Measurements from ENCODE around the gene NUFIP2.
"Not testable (repeated sequence)": the region's sequence is repeated elsewhere in the genome, so short reads cannot be mapped to it uniquely, and the experiment has no call there.

The NUFIP2 gene

GRCh38 chr17:29293890-29294579, at the start of gene NUFIP2:
TSS of gene NUFIP2 (minus strand) at chr17:29294148. CDS start at chr17:29294059, 89 bp downstream.
- DNase-seq (ENCODE audit: low spot score), result peak; percentile 100

DNA sequence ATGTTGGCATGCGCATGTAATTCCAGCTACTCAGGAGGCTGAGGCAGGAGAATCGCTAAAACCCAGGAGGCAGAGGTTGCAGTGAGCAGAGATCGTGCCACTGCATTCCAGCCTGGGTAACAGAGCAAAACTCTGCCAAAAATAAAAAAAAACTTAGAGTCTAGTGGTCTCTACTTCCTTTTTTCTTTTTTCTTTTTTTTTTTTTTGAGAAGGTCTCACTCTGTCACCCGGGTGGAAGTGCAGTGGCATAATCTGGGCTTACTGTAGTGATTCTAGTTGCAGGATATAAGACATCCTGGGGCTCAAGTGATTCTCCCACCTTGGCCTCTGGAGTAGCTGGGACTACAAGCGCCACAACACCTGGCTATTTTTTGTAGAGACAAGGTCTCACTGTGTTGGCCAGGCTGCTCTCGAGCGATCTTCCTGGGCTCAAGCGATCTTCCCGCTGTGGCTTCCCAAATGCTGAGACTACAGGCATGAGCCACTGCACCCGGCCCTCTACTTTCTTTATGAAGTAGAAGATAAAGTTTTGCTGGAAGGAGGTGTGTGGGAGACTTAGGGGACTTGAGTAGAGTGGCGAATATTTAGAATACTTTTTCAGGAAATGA, 48.3 kb upstream of the NUFIP2 start:
- no peak for DNase-seq (ENCODE audit: low spot score)

DNA sequence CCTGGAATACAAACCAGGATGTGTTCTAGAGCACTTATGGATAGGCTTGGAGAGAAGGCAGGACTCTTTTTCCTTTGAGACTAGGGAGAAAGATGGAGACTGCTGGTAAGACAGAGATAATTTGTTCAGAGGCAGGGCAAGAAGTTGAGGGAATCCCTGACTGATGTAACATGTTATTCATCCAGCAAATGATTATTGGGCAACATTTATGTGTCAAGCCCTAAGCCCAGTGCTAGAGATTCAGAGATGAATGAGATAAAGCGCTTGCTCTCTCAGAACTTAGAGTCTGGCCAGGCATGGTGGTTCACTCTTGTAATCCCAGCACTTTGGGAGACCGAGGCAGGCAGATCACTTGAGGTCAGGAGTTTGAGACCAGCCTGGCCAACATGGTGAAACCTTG, 47.8 kb upstream of the NUFIP2 start:
- DNase-seq (ENCODE audit: low spot score), result no peak

DNA sequence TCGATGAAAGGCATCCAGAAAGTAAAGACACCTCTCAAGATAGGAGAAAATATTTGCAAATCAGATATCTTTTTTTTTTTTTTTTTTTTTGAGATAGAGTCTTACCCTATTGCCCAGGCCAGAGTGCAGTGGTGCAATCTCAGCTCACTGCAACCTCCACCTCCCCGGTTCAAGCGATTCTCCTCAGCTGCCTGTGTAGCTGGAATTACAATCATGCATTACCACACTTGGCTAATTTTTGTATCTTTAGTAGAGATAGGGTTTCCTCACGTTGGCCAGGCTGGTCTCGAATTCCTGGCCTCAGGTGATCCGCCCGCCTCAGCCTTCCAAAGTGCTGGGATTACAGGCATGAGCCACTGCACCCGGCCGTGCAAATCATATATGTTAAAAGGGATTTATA, 45.1 kb upstream of the NUFIP2 start:
- not testable (repeated sequence) for DNase-seq (ENCODE audit: low spot score)

- peak; percentile 35 for DNase-seq (ENCODE audit: low spot score)
Observed at GRCh38 chr17:29331708-29332085, 37.7 kb upstream of the NUFIP2 start.

- no peak for DNase-seq (ENCODE audit: low spot score)
Observed at GRCh38 chr17:29331075-29331707, 37.2 kb upstream of the NUFIP2 start.

DNA sequence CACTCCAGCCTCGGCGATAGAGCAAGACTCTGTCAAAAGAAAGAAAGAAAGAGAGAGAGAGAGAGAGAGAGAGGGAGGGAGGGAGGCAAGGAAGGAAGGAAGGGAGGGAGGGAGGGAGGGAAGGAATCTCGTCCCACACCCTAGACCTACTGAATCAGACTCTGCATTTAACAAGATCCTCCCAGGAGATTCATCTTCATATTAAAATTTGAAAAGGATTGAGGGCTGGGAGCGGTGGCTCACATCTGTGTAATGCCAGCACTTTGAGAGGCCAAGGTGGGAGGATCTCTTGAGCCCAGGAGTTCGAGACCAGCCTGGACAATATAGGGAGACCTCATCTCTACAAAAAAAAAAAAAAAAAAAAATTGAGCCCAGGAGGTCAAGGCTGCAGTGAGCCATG, 33.5 kb upstream of the NUFIP2 start:
- no peak for DNase-seq (ENCODE audit: low spot score)

DNA sequence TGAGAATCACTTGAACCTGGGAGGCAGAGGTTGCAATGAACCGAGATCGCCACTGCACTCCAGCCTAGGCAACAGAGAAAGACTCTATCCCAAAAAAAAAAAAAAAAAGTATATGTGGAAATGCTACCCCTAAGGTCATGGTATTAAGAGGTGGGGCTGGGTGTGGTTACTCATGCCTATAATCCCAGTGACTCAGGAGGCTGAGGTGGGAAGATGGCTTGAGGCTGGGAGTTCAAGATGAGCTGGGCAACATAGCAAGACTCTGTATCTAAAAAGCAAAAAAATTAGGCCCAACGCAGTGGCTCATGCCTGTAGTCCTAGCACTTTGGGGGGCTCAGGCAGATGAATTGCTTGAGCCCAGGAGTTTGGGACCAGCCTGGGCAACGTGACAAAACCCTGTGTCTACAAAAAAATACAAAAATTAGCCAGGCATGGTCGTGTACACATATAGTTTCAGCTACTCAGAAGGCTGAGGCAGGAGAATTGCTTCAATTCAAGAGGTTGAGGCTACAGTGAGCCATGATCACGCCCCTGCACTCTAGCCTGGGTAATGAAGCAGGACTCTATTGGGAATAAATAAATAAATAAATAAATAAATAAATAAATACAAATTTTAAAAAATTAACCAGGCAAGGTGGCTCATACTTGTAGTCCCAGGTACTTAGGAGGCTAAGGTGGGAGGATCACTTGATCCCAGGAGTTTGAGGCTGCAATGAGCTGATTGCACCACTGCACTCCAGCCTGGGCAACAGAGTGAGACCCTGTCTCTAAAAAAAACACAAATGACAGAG, 32.3 kb upstream of the NUFIP2 start:
- no peak for DNase-seq (ENCODE audit: low spot score)

GRCh38 chr17:29322363-29322762, 28.4 kb upstream of the NUFIP2 start:
- no peak for DNase-seq (ENCODE audit: low spot score)

GRCh38 chr17:29303386-29303785, 9.4 kb upstream of the NUFIP2 start:
- no peak for DNase-seq (ENCODE audit: low spot score)

DNA sequence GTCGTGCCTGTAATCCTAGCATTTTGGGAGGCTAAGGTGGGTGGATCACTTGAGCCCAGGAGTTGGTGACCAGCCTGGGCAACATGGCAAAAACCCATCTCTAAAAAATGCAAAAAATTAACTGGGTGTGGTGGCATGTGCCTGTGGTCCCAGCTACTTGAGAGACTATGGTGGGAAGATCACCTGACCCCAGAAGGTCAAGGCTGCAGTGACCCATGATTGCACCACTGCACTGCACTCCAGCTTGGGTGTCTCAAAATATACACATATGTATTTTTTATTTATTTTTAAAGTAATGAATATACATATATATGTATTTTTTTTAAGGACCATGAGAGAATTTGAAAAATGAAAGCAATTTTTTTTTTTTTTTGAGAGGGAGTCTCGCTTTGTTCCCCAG, 5.1 kb upstream of the NUFIP2 start:
- no peak for DNase-seq (ENCODE audit: low spot score)

DNA sequence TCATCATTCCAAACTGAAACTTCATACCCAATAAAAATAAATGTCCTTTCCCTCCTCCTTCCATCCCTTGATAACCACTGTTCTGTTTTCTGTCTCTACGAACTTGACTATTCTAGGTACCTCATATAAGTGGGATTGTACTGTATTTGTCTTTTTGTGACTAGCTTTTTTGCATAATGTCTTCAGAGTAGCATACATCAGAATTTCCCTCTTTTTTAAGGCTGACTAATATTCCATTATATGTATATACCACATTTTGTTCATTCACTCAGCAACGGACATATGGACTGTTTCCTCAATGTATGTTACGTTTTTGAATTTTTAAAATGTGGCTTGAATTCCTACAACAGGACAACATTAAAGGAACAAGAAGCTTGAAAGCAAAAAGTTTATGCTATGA, 1.5 kb upstream of the NUFIP2 start:
- DNase-seq (ENCODE audit: low spot score), result no peak

- no peak for DNase-seq (ENCODE audit: low spot score)
Observed at GRCh38 chr17:29294580-29294900, 592 bp upstream of the NUFIP2 start.

- DNase-seq (ENCODE audit: low spot score), result peak; percentile 58
Observed at GRCh38 chr17:29292992-29293889, 707 bp downstream of the NUFIP2 start.

DNA sequence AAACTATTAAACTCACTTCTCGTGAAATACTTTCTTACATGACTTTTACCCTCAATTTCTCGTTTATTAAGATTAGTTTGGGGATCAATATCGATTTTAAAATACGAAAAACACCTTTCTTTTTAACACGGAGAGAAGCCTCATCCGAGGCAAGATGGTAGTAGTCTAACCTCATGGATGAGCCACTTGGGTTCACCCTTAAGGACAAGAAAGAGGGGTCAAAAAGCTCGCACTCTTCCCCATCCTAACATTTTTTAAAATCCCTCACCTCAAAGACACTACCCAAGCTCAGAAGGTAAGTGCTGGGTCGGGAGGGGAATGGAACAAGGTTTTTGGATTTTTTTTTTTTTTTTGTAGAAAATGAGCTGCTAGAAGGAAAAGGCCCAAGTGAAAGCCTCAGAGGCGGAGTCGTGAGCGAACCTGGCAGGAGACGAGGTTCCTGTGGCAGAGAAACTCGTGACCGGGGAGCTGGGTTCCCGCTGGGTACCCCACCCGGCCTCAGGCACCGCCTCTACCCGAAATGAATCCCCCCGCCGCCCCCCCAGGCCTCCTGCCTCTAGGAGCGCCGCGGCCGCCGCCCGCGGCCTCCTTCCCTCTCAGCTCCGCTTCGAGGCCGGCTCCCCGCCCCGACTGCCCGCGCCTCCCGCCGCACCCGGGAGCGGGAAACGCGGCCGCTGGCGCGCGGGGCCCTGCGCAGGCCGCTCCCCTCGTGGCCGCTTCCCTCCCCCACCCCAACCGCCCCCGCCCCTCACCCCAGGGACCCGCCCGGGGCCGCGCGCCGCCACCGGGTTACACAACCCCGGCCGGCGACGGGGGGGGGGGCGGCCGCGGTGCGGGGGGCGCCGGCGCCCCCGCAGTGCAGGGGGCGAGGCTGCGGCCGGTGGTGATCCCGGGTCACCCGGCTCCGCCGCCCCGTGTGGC, 1.6 kb downstream of the NUFIP2 start:
- DNase-seq (ENCODE audit: low spot score), result peak; percentile 48

GRCh38 chr17:29291163-29291752, 2.7 kb downstream of the NUFIP2 start:
- peak; percentile 72 for DNase-seq (ENCODE audit: low spot score)

DNA sequence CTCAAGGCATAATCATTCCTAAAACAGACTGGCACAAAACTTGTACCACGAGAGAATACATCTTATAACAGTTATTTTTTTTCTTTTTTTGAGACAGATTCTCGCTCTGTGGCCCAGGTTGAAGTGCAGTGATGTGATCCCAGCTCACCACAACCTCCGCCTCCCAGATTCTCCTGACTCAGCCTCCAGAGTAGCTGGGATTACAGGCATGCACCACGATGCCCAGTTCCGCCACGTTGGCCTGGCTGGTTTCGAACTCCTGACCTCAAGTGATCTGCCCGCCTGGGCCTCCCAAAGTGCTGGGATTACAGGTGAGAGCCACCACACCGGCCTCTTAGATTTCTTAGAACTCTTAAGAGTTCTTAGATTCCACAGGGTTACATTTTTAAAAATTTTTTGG, 4.1 kb downstream of the NUFIP2 start:
- DNase-seq (ENCODE audit: low spot score), result no peak

DNA sequence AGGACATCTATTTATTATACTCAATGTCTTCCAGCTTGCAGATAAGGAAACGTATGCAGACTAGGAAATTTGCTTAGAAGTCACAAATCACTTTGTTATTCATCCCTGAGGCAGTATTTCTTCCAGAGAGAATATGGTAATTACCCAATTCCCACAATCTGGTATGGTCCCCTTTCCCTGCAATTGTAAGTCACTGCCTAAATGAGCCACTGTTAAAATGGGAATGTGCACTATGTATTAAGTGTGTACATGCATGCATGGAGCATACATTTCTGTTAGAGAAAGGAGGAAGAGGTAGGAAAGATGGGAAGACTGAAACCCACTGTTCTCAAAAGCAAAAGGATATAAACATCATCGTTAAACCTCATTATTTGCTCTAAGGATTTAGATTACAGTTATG, 10.0 kb downstream of the NUFIP2 start:
- no peak for DNase-seq (ENCODE audit: low spot score)

DNA sequence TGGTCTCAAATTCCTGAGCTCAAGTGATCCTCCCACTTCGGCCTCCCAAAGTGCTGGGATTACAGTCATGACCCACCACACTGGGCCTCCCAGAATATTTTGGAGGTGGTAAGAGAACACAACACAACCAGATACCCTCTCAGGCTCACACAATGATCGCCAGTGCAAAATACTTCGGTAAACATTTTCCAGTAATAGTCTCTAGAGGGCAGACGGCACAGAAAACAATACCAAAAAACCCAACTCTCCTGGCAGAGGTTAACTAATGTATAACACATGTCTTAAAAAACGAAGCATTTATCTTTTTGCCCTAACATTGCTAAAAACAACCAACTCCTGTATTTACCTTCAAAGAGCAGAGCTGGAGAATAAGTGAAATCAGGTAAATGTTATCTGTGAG, 10.5 kb downstream of the NUFIP2 start:
- DNase-seq (ENCODE audit: low spot score), result no peak

DNA sequence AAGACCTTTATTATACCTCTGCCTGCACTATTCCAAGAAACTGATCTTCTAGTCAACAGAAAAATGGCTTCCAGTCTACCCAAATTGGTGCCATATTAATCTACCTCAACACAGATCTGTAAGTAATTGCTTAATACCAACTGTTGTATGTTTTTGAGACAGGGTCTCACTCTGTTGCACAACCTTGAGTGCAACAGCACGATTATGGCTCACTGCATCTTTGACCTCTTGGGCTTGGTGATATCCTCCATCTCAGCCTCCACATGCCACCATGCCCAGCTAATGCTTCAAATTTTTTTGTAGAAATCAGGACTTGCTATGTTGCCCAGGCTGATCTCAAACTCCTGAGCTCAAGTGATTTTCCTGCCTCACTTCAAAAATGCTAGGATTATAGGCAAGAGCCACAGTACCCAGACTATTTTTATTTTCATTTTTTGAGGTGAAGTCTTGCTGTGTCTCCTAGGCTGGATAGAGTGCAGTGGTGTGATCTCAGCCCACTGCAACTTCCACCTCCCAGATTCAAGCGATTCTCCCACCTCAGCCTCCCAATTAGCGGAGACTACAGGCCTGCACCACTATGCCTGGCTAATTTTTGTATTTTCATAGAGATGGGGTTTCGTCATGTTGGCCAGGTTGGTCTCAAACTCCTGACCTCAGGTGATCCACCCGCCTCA, 14.4 kb downstream of the NUFIP2 start:
- no peak for DNase-seq (ENCODE audit: low spot score)
